Measurements from ENCODE around the gene DNAJC10.

DNA sequence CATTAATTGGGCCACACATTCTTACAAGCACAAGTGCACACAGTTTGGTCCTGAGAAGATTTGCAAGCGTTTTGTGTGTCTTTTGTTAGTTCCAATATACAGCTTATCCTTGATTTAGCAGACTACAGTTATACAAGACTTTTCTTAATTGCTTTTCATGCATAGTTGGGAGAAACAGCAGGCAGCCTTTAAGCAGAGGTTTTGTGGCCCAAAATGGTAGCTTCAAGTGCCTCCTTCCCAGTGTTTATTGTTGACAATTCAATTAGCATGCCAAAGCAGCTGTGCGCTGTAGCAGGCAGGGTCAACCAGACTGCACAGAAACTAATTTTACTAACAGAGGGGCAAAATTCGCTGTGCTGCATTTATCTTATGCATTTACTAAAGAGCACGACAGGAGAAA lies 102.9 kb downstream of the DNAJC10 start:
- no peak for TF ChIP-seq EZH2 (optimal IDR thresholded peaks at IDR 0.05; ENCODE audit: low read depth, low read length)
- TF ChIP-seq, protein P1, sequence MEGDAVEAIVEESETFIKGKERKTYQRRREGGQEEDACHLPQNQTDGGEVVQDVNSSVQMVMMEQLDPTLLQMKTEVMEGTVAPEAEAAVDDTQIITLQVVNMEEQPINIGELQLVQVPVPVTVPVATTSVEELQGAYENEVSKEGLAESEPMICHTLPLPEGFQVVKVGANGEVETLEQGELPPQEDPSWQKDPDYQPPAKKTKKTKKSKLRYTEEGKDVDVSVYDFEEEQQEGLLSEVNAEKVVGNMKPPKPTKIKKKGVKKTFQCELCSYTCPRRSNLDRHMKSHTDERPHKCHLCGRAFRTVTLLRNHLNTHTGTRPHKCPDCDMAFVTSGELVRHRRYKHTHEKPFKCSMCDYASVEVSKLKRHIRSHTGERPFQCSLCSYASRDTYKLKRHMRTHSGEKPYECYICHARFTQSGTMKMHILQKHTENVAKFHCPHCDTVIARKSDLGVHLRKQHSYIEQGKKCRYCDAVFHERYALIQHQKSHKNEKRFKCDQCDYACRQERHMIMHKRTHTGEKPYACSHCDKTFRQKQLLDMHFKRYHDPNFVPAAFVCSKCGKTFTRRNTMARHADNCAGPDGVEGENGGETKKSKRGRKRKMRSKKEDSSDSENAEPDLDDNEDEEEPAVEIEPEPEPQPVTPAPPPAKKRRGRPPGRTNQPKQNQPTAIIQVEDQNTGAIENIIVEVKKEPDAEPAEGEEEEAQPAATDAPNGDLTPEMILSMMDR (IDR thresholded peaks at IDR 0.05; ENCODE audit: low read length), result no peak
- no peak for TF ChIP-seq EZH2phosphoT487 (IDR thresholded peaks at IDR 0.05; ENCODE audit: low read length)
